ENCODE data around the gene KLC3.

KLC3 gene

GRCh38 chr19:45356760-45357444 is 16.4 kb downstream of the KLC3 start:
- TF ChIP-seq CTCF (conservative IDR thresholded peaks at IDR 0.05; ENCODE audit: control insufficient read depth, insufficient read depth, low read depth, low read length) = no peak
- DNase-seq (ENCODE audit: low read depth) = no peak
- H3K4me3 ChIP-seq (ENCODE audit: control insufficient read depth, low read depth, low read length) = no peak overlapping the region

- no peak for DNase-seq (ENCODE audit: low read depth)
- H3K4me3 ChIP-seq (ENCODE audit: control insufficient read depth, low read depth, low read length) = no peak overlapping the region
- no peak for TF ChIP-seq CTCF (conservative IDR thresholded peaks at IDR 0.05; ENCODE audit: control insufficient read depth, insufficient read depth, low read depth, low read length)
Measured at GRCh38 chr19:45357445-45357783, 16.9 kb downstream of the KLC3 start.

GRCh38 chr19:45358213-45358792 is 17.8 kb downstream of the KLC3 start:
- TF ChIP-seq CTCF (conservative IDR thresholded peaks at IDR 0.05; ENCODE audit: control insufficient read depth, insufficient read depth, low read depth, low read length) = no peak
- H3K4me3 ChIP-seq (ENCODE audit: control insufficient read depth, low read depth, low read length) = no peak overlapping the region
- DNase-seq (ENCODE audit: low read depth) = no peak

- no peak for DNase-seq (ENCODE audit: low read depth)
- H3K4me3 ChIP-seq (ENCODE audit: control insufficient read depth, low read depth, low read length) = no peak overlapping the region
- TF ChIP-seq CTCF (conservative IDR thresholded peaks at IDR 0.05; ENCODE audit: control insufficient read depth, insufficient read depth, low read depth, low read length) = no peak
Measured at GRCh38 chr19:45361608-45362007, 21.1 kb downstream of the KLC3 start.

GRCh38 chr19:45362291-45362690 is 21.7 kb downstream of the KLC3 start:
- no peak overlapping the region for H3K4me3 ChIP-seq (ENCODE audit: control insufficient read depth, low read depth, low read length)
- no peak for DNase-seq (ENCODE audit: low read depth)
- no peak for TF ChIP-seq CTCF (conservative IDR thresholded peaks at IDR 0.05; ENCODE audit: control insufficient read depth, insufficient read depth, low read depth, low read length)

- DNase-seq (ENCODE audit: low read depth) = no peak
- TF ChIP-seq CTCF (conservative IDR thresholded peaks at IDR 0.05; ENCODE audit: control insufficient read depth, insufficient read depth, low read depth, low read length) = no peak
- H3K4me3 ChIP-seq (ENCODE audit: control insufficient read depth, low read depth, low read length) = no peak overlapping the region
Measured at GRCh38 chr19:45363861-45364459, 23.4 kb downstream of the KLC3 start.
